GM18502 (cell line): ENCODE measurements around the gene PTGDR.

ENCODE experiments used
- ATAC-seq: cut with Tn5 transposase; IDR thresholded peaks from one replicate; pipeline ENCODE4 v1.9.1; 2021; ENCODE audit warnings: mild to moderate bottlenecking; ENCODE audit not compliant: unreplicated experiment, poor library complexity

PTGDR gene

DNA sequence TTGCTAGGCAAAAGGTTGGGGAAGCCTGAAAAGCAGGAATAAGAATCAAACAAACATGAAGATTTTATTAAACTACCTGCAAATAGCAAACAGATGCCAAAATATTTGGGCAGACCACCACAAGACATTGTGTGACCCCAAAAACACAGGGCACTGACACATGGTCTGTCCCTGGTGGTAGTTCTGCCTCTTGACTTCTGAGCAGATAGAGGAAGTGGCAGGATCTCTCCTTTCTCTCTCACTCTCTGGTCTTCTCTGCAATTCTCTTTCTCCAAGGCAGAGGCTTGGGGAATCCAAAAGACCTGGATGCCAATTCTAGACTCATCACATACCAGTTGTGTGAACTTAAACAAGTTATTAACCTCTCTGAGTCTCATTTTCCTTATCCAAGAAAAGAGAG is 4.3 kb upstream of the PTGDR start:
- ATAC-seq, result no peak

DNA sequence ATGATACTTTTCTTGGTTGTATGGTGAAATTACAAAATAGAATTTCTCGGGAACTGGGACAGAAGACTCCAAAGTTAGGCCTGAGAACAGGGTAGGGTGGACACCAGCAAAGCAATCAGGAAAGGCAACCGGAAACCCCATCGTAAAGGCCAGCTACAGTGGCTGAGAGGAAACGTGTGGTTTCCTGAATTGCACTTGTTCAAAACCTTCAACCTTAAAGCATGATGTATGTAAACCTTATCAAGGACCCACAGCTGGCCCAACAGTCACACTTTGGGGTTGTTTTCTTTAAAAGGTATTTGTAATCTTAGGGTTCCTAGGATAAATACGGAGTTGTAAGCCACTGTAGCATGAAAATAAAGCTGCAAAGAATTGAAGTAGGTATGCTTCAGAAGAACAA is 2.2 kb upstream of the PTGDR start:
- ATAC-seq, result no peak

DNA sequence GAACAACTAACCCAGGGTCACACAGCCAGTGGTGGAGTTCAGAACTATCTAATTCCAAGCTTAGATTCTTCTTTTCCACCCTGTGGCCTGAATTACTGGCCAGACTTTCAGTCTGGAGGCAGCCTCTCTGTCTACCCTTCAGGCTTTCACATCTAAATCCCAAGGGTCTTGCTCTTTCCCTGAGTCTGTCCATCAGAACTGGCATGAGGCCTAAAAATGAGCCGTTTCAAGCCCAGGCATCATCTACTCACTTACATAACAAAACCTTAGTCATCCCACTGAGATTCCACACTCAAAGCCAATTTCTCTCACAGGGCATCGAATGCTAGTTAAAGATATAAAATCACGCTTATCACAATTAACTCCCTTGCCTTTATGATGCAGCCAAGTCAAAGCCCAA is 1.3 kb upstream of the PTGDR start:
- no peak for ATAC-seq

DNA sequence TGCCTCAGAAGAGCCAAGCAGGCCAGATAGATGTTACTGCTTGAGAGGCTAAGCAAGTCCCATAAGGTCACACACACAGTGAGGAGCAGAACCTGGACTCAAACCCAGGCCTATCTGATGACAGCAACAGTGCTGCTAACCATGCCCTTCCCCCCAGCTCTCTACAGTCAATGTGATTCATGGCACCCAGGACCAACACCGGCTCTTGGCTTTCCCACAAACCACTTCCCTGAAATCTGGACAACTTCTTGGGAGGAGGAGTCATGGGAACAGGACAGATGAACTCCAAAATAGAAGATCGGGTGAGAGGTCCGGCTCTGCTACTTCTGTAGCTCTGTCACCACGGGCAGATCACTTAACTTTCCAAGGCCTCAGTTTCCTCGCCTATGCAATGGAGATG is 716 bp upstream of the PTGDR start:
- ATAC-seq, result no peak

DNA sequence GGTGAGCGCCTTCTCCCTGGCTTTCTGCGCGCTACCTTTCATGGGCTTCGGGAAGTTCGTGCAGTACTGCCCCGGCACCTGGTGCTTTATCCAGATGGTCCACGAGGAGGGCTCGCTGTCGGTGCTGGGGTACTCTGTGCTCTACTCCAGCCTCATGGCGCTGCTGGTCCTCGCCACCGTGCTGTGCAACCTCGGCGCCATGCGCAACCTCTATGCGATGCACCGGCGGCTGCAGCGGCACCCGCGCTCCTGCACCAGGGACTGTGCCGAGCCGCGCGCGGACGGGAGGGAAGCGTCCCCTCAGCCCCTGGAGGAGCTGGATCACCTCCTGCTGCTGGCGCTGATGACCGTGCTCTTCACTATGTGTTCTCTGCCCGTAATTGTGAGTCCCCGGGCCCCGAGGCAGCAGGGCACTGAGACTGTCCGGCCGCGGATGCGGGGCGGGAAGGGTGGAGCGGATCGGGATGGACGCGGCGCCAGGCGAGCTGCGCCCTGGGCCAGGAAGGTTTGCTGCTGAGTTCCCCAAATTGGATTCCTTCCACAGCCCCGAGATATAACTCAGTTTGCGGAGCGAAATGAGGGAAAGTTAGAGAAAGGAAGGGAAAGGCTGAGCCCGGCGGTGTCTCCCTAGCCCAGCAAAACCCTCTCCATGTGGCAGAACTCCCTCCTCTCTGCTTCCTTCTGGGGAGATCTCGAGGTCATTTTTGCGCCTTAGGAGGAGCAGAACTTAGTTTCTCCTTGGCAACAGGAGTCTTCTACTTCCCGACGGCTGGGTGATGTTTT is 972 bp downstream of the PTGDR start:
- no peak for ATAC-seq

DNA sequence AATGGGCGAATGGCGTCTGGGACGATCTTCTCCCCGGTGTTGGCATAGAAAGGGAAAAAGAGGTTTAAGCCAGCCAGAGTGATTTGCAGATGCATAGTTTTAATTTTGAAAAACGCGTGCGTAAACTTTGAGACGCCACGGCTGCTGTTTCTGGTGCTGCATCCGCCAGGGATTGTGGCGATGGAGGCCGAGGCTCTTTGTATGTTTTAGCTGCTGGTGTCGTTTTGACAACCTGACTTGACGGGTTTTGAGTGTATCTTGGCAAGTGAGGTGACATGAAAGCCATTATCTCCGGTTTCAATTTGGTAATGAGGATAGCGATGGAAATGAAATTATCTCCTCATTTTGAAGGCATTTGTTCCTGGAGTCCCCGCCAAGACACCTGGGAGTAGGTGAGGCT is 1.6 kb downstream of the PTGDR start:
- no peak for ATAC-seq

DNA sequence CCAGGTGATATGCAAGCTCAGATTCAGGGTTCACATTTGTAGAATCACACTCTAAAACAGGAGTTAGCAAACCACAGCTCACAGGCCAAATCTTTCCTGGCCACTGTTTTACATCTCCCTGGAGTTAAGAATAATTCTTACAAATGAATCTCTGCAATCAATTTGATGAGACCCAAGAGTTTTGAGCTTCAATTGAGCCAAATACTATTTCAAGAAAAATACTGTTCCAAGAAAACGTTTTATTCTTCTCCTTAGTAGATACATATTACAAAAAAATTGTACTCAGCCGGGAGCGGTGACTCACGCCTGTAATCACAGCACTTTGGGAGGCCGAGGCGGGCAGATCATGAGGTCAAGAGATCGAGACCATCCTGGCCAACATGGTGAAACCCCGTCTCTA is 2.5 kb downstream of the PTGDR start:
- ATAC-seq, result no peak

DNA sequence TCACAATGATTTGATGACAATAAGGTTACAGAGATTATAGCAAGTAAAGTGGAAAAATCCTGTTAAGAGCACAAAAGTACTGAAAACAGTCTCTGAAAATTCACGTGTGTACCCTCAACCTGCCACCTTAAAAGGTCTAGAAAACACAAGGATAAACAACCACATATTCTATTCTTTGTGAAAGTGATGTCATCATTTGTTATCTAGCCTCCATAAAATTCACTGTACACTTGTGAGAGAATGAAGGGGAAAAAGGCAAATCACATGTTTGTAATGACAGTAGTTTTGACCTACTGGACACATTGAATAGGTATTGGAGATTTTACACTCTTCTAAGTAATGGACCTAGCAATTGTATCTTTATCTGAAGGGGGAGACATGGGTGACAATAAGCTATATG is 4.0 kb downstream of the PTGDR start:
- ATAC-seq, result no peak

DNA sequence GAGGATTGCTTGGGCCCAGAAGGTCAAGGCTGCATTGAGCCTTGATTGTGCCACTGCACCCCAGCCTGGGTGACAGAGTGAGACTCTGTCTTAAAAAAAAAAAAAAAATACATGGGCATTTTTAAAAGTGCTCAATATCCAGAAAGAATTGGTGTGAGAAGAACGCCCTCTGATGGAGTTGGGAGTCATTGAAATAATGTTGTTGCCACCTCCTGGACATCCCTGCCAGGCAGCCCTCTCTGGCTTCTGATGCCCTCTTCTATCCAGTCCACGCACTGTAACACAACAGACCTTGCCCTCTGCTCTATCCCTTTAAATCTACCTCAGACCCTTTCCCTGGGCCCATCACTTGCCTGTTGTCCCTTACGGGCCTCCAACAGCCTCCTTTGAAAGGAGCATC is 4.9 kb downstream of the PTGDR start:
- no peak for ATAC-seq

DNA sequence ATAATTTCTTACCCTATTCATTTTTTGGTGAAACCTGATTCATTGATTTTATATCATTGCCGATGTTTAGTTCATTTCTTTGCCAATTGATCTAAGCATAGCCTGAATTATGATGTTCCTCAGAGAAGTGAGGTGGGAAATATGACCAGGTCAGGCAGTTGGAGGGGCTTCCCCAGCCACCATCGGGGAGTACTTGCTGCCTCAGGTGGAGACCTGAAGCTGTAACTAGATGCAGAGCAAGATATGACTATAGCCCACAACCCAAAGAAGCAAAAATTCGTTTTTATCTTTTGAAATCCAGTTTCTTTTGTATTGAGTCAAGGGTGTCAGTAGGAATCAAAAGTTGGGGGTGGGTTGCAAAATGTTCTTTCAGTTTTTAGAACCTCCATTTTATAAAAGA is 7.9 kb downstream of the PTGDR start:
- no peak for ATAC-seq

DNA sequence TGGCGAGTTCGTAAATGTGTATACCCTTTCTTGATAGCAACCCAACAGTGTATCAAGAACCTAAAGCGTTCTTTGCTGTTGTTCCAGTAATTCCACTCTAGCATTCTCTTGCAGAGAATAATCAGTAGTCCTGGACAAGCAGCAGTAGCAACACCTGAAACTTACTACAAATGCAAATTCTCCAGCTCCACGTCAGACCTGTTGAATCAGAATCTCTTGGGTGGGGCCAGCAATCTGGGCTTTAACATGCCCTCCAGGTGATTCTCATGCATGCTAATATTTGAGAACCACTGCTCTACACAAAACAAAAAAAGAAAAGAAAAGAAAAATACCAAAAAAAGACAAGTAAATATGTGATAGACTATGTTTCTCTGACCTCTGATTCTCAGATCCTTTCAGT is 10.1 kb downstream of the PTGDR start:
- ATAC-seq, result no peak

DNA sequence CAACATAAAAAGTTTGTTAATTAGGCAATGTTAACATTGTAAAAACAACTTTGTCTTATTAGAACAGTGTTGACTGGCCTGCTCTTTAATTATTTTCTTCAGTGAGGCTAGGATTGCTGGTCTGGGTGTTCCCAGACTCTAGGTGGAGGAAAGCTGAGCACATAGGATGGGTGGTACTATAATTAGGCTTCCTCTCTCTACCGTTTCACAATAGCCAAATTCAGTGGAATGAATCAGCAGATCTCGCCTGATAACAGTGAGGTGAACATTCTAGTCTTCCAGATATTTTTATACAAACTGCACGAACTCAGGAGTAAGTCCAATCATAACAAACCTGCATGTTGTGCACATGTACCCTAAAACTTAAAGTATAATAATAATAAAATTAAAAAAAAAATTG is 11.9 kb downstream of the PTGDR start:
- no peak for ATAC-seq

DNA sequence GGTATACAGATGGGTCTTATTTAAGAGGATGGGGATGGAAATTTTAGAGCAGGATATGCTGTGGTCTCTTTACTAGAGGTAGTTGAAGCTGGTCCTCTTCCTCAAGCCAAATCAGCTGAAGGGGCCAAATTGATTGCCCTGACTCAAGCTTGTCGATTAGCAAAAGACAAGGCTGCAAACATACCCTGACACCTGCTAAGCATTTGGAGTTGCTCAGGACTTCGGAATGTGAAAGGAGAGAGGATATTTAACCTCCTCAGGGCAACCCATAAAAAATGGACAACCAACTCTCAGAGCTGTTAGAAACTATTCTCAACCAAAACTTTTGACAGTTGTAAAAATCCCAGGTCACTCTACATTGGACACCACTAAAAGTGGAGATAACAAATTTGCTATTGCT is 15.6 kb downstream of the PTGDR start:
- no peak for ATAC-seq

DNA sequence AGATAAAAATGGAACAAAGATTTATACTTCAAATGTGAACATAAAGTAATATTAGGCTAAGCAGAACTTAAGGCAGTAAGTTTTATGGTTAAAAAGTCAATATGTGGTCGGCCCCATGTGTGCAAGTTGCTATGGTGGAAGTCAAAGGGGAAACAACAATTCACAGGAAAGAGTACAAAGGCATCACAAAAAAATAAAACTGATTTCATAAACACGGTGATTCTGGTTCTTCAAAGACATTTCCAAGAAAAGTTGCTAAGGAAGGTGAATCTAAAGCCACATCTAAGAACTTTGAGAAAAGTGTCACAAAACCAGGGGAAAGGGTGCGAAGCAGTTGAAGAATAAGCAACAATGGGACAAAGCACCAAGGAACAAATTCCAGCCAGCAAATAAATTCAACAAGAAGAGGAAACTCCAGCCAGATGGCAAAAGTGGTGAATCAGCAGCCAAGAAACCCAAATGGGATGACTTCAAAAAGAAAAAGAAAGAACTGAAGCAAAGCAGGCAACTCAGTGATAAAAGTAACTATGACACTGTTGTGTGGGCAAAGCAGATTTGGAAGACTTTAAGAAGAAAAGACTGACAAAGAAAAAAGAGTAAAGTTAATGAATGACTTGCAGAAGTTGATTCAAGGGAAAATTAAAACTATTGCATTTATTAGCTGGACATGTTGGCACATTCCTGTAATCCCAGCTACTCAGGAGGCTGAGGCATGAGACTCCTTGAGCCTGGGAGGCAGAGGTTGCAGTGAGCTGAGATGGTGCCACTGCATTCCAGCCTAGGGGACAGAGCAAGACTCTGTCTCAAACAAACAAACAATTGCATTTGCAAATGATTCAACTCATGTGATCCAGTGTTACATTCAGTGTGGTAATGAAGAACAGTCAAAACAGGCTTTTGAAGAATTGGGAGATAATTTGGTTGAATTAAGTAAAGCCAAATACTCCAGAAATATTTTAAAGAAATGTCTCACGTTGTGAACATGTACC is 19.5 kb downstream of the PTGDR start:
- no peak for ATAC-seq

DNA sequence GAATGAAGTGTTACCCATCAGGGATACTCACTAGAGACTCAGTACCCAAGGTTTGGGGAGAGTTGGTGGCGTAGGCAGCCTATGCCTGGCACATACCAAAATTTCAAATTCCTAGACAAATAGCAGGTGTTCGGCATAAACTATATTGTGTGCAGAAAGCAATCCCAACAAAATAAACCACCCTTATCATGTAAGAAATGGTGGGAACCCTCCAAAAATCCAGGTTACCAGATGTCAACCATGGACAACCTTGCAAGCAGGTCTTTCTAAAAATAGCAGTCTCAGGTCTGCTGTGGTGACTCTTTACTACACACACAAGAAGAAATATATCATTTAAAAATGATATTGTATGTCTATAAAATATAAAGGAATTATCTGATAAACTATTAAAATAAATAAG is 28.9 kb downstream of the PTGDR start:
- ATAC-seq, result no peak

DNA sequence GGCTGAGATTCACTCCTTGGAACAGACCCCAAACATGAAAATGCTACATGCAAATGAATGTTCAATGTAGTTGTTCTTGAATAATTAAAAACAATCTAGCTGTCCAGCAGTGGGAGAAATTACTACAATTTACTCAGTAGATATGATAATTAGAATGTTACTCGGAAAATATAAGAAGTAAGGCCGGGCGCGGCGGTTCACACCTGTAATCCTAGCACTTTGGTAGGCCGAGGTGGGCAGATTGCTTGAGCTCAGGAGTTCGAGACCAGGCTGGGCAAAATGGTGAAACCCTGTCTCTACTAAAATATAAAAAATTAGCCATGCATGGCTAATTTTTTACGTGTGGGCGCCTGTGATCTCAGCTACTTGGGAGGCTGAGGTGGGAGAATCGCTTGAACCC is 31.3 kb downstream of the PTGDR start:
- ATAC-seq, result no peak

DNA sequence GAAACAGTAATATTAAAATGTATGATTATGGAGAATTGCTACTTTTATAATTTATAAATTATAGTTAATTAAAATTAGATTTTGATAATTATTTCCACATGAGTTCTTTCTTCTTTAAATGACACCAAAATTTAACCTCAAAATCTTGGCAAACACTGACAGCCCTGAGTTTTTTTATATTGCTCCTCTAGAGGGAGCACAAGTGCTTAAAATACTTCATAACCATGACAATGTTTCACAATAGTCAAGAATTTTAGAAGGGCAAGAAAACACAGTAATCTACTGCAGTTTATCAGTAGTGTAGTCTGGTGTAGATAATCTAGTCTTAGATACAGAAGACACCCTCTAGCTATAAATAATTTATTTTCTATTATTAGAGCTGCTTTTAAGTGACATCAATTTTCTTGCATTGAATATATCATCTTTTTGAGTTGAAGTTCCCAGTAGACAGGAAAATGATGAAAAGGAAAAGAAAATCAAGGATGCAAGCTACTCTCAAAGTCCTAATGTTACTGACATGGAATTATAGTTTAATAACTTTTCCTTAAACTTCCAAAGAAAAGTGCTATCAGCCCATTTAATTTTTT is 32.3 kb downstream of the PTGDR start:
- ATAC-seq, result no peak

DNA sequence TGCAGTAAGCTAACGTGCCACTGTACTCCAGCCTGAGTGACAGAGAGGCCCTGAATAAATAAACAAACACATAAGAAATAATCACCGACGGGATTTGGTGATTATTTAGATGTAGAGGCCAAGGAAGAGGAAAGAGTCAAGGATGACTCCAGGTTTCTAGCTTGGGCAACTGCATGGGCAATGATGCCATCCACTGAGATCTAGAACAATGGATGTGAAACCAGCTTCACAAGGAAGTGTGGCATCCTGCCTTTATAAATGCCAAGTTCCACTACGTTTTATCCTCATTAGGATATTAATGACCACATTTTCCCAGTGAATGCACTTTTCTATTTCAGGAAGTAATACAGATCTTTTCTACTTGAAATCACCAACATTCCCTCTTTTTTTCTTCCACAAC is 35.7 kb downstream of the PTGDR start:
- ATAC-seq, result no peak

DNA sequence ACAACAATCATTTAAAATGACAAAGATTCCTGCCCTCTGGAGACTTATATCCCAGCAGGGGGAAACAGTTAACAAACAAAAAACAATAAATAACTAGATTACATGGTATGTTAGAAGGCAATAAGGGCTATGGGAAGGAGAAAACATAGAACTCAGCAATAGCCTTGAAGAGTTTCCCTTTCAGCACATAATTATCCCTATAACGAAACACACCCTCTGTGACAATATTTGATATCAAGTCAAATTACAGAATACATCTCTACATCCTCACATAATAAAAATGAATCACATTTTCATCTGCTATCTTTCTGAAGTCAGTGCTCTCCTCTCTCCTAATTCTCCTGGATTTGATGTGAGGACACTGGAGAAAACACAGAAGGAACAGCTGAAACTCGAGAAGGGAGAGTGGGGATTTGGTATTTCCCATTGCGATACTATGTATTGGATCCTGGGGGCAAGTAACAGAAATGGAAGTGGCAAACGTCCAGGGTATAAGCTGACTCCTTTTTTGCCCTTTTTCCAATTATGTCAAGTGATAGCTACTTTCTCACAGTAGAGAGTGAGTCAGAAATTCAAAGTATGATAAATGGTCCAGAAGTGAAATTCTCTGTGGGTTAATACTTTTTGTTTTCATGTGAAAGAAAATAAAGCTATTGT is 36.9 kb downstream of the PTGDR start:
- ATAC-seq, result no peak

DNA sequence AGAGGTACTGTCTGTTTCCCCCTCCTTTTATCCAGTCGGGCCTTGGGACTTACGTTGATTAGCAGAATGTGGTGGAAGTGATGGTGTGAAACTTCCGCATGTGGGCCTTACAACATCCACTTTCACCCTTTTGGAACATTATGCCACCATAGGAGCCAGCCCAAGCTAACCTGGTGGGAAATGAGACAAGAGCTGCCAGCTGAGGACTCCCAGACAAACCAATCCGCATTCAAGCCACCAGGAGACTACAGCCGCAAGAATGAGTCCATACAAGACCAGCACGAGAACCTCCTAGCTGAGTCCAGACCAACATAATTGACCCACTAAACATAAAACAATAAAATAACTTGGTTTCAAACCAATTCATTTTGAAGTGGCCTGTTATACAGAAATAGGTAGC is 37.5 kb downstream of the PTGDR start:
- ATAC-seq, result no peak

DNA sequence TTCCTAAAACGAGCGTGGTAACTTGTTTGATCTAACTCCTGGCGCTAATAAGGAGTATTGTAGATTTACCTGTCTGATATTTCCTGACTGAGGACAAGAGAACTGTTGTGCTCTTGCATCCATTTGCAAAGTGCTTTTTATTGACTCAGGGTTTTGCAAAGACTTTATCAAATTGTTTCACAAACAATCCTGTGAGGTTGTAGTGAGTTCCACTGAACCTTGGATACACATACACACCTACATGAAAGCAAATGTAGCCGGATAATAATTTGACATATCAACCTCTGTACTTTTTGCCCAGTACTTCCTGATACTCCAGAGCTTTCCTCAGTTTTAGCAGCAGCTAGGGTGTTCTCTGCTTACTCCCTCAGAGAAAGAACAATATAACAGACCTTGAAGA is 39.9 kb downstream of the PTGDR start:
- no peak for ATAC-seq
